Omental fat pad (tissue), 4 donors: ENCODE measurements around the gene CEP72. TPM values are rescaled to one million over a fixed set of nuclear protein-coding genes. Genes with fewer than 3 reads are reported as not detected.

Experiments used
- ATAC-seq: fragments of 150-250 bp; one replicate; pipeline ENCODE4 v1.9.1; 2016; ENCODE audit warnings: mild to moderate bottlenecking, moderate library complexity; ENCODE audit not compliant: low FRiP score
- DNase-seq: peaks from one replicate; pipeline ENCODE4 v3.0.0-alpha.2; 2019; ENCODE audit warnings: low spot score
- total RNA-seq, 4 donors: library from RNA; depleted of rRNA; stranded (reverse); fragments of >200 nt; gene quantifications; one replicate each; pipeline ENCODE4 v1.1.0, GENCODE V29; 2016
- TF ChIP-seq, protein P1 (sequence below), 3 donors: fragments of 450-650 bp; IDR thresholded peaks; one replicate each; pipeline ENCODE4 v1.5.1; 2016 to 2017; ENCODE audit warnings: antibody characterized with exemption in 3 of 3, mild to moderate bottlenecking in 3 of 3, moderate library complexity in 2 of 3

Gene CEP72
- total RNA-seq, 4 donors from 2014 or later, result 1.1 to 2.0 (median 1.7) TPM

DNA sequence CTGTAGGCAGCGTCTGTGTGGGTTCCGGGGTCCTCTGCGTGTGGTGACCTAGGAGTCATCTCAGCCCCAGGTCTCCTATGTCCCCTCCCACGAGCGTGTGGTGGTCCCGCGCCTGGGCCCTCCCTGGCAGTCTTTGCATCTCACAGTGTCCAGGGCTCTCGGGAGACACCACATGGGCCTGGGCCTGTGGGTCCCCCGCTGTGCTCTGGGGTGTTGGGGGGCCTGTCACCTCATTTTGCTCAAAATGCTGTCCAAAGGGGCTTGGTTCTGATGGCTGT is 27.1 kb downstream of the CEP72 start:
- no peak for DNase-seq
- TF ChIP-seq, protein P1, sequence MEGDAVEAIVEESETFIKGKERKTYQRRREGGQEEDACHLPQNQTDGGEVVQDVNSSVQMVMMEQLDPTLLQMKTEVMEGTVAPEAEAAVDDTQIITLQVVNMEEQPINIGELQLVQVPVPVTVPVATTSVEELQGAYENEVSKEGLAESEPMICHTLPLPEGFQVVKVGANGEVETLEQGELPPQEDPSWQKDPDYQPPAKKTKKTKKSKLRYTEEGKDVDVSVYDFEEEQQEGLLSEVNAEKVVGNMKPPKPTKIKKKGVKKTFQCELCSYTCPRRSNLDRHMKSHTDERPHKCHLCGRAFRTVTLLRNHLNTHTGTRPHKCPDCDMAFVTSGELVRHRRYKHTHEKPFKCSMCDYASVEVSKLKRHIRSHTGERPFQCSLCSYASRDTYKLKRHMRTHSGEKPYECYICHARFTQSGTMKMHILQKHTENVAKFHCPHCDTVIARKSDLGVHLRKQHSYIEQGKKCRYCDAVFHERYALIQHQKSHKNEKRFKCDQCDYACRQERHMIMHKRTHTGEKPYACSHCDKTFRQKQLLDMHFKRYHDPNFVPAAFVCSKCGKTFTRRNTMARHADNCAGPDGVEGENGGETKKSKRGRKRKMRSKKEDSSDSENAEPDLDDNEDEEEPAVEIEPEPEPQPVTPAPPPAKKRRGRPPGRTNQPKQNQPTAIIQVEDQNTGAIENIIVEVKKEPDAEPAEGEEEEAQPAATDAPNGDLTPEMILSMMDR (IDR thresholded peaks at IDR 0.05), result no peak
- no peak for ATAC-seq

DNA sequence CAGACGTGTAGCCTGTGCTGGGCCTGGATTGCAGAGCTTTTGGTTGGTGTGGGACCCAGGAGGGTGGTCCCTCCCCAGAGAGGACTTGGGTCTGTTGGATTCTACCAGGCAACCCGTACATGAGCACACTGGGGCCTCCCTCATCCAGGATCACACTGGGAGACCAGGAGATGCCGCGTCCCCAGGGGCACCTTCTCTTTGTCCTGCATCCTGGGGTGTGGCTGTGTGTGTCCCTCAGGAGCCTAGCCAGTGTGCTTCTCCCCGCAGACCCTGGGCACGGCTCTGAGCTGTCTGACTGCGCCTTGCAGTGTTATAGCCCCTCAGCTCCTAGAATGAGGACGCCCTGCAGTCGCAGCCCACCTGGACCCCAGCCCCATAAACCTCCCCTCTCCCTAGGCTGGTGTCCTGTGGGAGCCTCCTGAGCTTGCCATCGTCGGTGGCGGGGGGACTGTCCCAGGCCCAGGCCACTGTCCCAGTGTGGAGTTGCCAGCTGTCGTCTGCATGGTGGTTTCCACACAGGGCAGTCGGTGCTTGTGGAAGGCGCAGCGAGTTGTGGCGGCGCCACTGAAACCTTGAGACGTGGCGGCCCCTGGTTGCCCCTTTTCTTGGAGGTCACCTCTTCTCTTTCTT is 27.6 kb downstream of the CEP72 start:
- DNase-seq, result no peak

DNA sequence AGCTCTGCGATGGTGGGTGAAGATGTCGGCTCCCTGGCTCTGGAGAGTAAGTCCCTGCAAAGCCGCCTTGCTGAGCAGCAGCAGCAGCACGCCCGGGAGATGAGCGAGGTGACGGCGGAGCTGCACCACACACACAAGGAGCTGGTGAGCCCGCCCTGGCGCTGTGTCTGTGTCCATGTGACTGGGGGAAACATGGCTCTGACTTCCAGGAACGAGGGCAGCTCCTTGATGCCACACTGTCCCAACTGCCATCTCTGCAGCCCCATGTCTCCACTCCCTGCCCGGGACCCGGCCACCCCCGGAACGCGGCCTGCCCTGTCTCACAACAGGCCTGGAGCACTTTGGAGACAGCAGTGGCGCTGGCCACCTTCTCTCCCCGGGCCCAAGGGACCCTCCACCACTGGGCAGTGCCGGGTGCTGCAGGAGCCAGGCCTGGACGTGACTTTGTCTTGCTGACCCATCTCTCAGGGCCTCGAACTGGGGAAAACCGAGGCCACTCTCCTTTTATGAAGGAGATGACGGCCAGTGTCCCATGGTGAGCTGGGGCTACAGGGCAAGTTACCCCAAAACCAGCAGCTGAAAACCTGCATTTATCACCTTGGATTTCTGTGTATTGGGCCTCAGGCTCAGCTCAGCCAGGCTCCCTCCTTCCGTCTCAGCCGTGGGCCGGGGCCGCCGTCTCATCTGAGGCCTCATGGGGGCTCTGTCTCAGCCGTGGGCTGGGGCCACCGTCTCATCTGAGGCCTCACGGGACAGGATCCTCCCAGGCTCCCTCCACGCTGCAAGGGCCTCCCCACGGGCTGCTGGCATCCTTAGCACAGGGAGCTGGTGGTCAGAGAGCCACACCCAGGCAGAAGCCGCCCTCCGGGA is 28.6 kb downstream of the CEP72 start:
- ATAC-seq, result no peak
- no peak for DNase-seq
- TF ChIP-seq, protein P1 (IDR thresholded peaks at IDR 0.05), result no peak

More for the DNA sequence above, 27.6 kb downstream of the CEP72 start:
- TF ChIP-seq, protein P1 (IDR thresholded peaks at IDR 0.05), result no peak
- ATAC-seq, result no peak

DNA sequence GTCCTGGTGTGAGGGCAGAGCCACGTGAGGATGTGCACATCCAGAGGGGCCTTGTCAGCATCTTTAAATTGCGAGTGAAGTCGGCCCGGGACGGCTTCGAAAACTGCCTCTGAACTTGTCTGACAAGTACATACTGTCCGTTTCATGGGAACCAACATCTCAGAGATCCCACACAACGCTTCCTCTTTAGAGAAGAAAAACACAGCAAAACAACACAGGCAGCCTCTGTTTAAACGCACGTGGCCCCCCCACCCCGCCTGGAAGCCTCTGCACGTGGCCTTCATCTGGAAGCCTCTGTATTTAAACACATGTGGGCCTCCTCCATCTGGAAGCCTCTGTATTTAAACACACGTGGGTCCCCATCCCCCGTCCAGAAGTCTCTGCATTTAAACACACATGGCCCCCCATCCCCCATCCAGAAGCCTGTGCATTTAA is 29.2 kb downstream of the CEP72 start:
- ATAC-seq, result no peak
- no peak for DNase-seq
- TF ChIP-seq, protein P1 (IDR thresholded peaks at IDR 0.05), result no peak

DNA sequence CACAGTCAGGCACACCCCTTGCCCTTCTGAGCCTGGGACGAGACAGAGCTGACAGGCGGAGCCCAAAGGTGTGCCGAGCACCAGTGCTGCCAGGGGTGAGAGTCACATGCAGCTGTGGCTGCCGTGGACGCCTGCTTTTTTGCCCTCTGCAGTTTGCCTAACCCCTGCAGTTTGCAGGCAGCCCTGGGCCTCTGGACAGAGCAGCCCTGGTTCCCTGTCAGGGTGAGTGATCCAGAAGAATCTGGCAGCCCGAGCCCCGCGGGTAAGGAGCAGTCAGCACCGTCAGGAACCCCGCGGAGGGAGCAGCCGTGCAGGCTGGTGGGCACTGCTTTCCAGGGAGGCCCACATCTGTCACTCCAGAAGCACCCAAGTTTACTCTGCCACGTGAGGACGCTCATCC is 30.3 kb downstream of the CEP72 start:
- no peak for DNase-seq
- no peak for ATAC-seq
- TF ChIP-seq, protein P1 (IDR thresholded peaks at IDR 0.05), result no peak

DNA sequence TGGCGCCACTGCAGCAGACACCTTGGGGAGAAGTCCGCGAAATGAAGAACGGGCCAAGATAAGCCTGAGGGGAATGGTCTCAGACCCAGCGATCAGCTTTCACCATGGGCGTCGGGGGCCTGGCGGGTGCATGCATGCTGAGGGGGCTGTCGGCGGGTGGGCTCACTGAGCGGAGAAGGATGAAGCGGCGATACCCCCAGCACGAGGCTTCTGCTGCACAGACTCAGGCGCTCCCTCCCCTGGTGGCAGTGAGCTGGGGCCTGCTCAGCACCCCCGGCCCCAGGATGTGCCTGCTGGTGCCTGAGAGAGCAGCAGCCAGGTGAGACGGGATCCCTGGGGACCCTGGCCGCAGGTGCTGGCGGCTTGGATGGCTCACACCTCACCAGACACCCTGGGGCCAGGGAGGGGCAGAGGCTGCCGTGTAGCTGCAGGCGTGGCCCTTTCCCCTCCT is 31.2 kb downstream of the CEP72 start:
- no peak for DNase-seq
- ATAC-seq, result no peak
- TF ChIP-seq, protein P1 (IDR thresholded peaks at IDR 0.05), result no peak
